Breast epithelium (tissue), 3 donors: ENCODE measurements around the gene CCBE1.

ENCODE experiments used
- CTCF ChIP-seq, 3 donors: fragments of 450-650 bp; IDR thresholded peaks; one replicate each; pipeline ENCODE4 v1.5.1; 2016 to 2017; ENCODE audit warnings: antibody characterized with exemption in 3 of 3, mild to moderate bottlenecking in 3 of 3, moderate library complexity in 3 of 3
- POLR2A ChIP-seq: fragments of 450-650 bp; IDR thresholded peaks from one replicate; pipeline ENCODE4 v1.6.1; 2016; ENCODE audit warnings: antibody characterized with exemption, mild to moderate bottlenecking, moderate library complexity
- POLR2AphosphoS5 ChIP-seq, 3 donors: sonication (generic); formaldehyde crosslinking; IDR thresholded peaks; one replicate each; pipeline ENCODE4 v1.6.1; 2017; ENCODE audit warnings: antibody characterized with exemption in 3 of 3

- TF ChIP-seq CTCF (IDR thresholded peaks at IDR 0.05) (no peak), POLR2AphosphoS5 (IDR thresholded peaks at IDR 0.05) (no peak), POLR2A (no peak)
Observed at GRCh38 chr18:59694824-59695223, 2.4 kb downstream of the CCBE1 start.
